ENCODE measurements around the gene CPNE6. TPM values are rescaled to one million over a fixed set of nuclear protein-coding genes. Genes with fewer than 3 reads are reported as not detected.

CPNE6 gene
- total RNA-seq, 2 donors from 2014 or later: not detected

DNA sequence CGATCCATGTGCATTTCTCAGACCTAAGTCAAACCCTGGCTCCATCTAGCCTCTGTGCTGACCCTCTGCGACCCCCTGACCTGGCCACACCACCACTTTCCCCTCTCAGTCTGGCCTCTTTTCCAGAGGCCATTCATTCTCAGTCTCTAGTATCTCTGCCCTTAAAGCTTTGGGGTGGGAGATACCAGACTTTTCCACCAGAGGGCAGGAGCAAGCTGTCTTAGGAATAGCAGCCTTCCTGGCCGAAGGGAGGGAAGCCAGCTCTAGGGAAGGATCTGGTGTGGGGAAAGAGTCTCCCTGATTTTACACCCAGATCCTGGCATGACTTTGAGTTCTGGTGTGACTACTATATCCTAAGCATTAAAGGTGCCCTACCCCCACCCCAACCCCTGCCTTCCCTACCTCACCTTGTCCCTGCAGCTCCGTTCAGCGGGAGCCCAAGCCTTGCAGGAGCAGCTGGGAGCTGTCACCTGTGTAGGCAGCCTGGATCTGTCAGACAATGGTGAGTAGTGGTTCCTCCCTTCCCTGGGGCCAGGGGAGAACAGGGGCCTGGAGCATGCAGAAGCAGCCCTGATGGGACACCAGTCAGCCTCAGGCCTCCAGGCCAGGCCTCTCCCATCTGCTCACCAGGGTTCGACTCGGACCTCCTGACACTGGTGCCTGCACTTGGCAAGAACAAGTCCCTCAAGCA lies 13.0 kb upstream of the CPNE6 start:
- DNase-seq: peak; percentile 86 to 94 (median 88)
- Histone ChIP-seq H3K4me1 (peaks cover 32% of the 10 kb centered on the region), H3K9me3 (no peaks in the 10 kb centered on the region), H3K4me3 (no peak overlapping the region), H3K27me3 (no peaks in the 10 kb centered on the region), H3K27ac (no peak overlapping the region), H3K36me3 (replicated peaks in 1 of 2; ENCODE audit: insufficient read depth in 1 of 2, low read depth in 2 of 2) (no peaks in the 10 kb centered on the region)
- WGBS, 2 donors: 38% methylated on average over 7 of the region's 7 CpGs
- TF ChIP-seq POLR2A (IDR thresholded peaks at IDR 0.05): no peak
- TF ChIP-seq, protein P1, sequence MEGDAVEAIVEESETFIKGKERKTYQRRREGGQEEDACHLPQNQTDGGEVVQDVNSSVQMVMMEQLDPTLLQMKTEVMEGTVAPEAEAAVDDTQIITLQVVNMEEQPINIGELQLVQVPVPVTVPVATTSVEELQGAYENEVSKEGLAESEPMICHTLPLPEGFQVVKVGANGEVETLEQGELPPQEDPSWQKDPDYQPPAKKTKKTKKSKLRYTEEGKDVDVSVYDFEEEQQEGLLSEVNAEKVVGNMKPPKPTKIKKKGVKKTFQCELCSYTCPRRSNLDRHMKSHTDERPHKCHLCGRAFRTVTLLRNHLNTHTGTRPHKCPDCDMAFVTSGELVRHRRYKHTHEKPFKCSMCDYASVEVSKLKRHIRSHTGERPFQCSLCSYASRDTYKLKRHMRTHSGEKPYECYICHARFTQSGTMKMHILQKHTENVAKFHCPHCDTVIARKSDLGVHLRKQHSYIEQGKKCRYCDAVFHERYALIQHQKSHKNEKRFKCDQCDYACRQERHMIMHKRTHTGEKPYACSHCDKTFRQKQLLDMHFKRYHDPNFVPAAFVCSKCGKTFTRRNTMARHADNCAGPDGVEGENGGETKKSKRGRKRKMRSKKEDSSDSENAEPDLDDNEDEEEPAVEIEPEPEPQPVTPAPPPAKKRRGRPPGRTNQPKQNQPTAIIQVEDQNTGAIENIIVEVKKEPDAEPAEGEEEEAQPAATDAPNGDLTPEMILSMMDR (IDR thresholded peaks at IDR 0.05): peak; percentile 78 to 97 (median 91)
- intact Hi-C loops (cut with DNase I): loop anchor here (5.0 to 10.0 kb wide), 2 partner anchors 49 to 106 kb away; partner anchors contain the start of gene IRF9
- ATAC-seq: peak; percentile 92

DNA sequence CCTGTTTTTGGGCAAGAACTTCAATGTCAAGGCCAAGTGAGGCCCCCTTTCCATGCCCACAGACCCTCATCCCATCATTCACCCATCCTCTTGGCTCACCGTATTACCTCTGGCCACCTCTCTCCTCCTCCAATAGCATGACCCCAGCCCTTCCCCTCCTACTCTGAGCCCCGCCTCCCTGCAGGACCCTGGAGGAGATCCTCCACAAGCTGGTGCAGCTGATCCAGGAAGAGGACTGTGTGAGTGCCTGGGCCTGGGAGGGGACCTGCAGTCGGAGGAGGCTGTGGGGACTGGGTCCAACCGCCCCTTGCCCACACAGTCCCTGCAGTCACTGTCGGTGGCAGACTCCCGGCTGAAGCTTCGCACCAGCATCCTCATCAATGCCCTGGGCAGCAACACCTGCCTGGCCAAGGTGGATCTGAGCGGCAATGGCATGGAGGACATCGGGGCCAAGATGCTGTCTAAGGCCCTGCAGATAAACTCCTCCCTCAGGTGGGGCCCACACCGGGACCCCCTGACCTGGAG lies 12.3 kb upstream of the CPNE6 start:
- WGBS, 2 donors: 82 to 88% methylated on average over 2 to 4 of the region's 10 CpGs
- ATAC-seq: no peak
- DNase-seq: peak in 1 of 4 donors; percentile 8
- no peaks in the 10 kb centered on the region for H3K27me3 ChIP-seq
- no peaks in the 10 kb centered on the region for H3K36me3 ChIP-seq (replicated peaks in 1 of 2; ENCODE audit: insufficient read depth in 1 of 2, low read depth in 2 of 2)
- H3K4me1 ChIP-seq: peaks cover 35% of the 10 kb centered on the region
- H3K9me3 ChIP-seq: no peaks in the 10 kb centered on the region
- intact Hi-C loops (cut with DNase I): loop anchor here (5.0 to 10.0 kb wide), 2 partner anchors 48 to 106 kb away; partner anchors contain the start of gene IRF9
- H3K4me3 ChIP-seq: no peak overlapping the region
- H3K27ac ChIP-seq: no peak overlapping the region
- no peak for TF ChIP-seq POLR2A (IDR thresholded peaks at IDR 0.05)
- TF ChIP-seq, protein P1 (IDR thresholded peaks at IDR 0.05): no peak

DNA sequence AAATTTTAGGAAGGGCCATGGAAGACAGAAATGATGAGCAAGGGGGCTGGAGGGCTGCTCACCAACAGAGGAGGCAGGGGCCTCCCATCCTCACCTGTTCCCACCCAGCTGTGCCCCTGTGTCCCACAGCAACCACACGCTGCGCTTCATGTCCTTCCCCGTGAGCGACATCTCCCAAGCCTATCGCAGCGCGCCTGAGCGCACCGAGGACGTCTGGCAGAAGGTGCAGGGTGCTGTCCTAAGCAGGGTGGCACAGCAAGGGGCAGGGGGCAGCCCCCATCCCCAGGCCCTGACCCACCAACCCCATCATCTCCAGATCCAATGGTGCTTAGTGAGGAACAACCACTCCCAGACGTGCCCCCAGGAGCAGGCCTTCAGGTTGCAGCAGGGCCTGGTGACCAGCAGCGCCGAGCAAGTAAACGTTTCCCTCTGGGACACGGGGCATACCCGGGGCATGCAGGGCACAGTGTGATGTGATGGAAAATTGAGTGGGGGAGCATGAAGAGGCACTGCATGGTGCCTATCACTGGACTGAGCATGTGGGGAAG lies 11.4 kb upstream of the CPNE6 start:
- Histone ChIP-seq H3K4me3 (no peak overlapping the region), H3K36me3 (replicated peaks in 1 of 2; ENCODE audit: insufficient read depth in 1 of 2, low read depth in 2 of 2) (no peaks in the 10 kb centered on the region), H3K27me3 (no peaks in the 10 kb centered on the region), H3K27ac (no peak overlapping the region), H3K4me1 (peaks cover 35% of the 10 kb centered on the region), H3K9me3 (no peaks in the 10 kb centered on the region)
- ATAC-seq (no peak), DNase-seq (peak in 1 of 4 donors; percentile 5)
- WGBS, 2 donors: 84 to 96% methylated on average over 6 to 16 of the region's 16 CpGs
- TF ChIP-seq, protein P1 (IDR thresholded peaks at IDR 0.05): no peak
- TF ChIP-seq POLR2A (IDR thresholded peaks at IDR 0.05): no peak
- intact Hi-C loops (cut with DNase I): loop anchor here (5.0 to 10.0 kb wide), 2 partner anchors 47 to 105 kb away; partner anchors contain the start of gene IRF9

DNA sequence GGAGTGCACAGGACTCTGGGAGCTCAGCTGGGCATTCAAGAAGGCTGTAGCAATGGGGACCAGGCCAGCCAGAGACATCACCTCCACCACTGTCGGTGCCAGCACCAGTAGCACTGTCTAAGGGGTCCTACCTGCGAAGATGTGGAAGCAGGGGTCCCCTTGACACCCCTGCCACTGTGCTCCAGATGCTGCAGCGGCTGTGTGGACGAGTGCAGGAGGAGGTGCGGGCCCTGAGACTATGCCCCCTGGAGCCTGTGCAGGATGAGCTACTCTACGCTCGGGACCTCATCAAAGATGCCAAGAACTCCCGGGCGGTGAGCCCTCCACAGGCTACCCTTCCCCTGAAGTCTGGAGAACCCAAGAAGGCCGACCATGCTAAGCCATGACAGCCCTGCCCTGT lies 10.9 kb upstream of the CPNE6 start:
- DNase-seq: peak in 1 of 4 donors; percentile 9
- intact Hi-C loops (cut with DNase I): no loop called here
- TF ChIP-seq POLR2A (IDR thresholded peaks at IDR 0.05): no peak
- TF ChIP-seq, protein P1 (IDR thresholded peaks at IDR 0.05): no peak

More for the DNA sequence above, 10.9 kb upstream of the CPNE6 start:
- Histone ChIP-seq H3K4me3 (no peak overlapping the region), H3K27ac (no peak overlapping the region), H3K36me3 (replicated peaks in 1 of 2; ENCODE audit: insufficient read depth in 1 of 2, low read depth in 2 of 2) (no peaks in the 10 kb centered on the region), H3K9me3 (no peaks in the 10 kb centered on the region), H3K27me3 (no peaks in the 10 kb centered on the region), H3K4me1 (peaks cover 35% of the 10 kb centered on the region)
- ATAC-seq: no peak
- WGBS, 2 donors: 90 to 95% methylated on average over 2 to 10 of the region's 10 CpGs
